NCI-H82 treated with DMSO at 0.1 percent for 48 hours (cell line): ENCODE data around the gene CELF2.

Source experiments
- DNase-seq: peaks from one replicate; lab custom pipeline; 2025; ENCODE audit not compliant: unreplicated experiment; lab: John Stamatoyannopoulos, UW

Gene CELF2

DNA sequence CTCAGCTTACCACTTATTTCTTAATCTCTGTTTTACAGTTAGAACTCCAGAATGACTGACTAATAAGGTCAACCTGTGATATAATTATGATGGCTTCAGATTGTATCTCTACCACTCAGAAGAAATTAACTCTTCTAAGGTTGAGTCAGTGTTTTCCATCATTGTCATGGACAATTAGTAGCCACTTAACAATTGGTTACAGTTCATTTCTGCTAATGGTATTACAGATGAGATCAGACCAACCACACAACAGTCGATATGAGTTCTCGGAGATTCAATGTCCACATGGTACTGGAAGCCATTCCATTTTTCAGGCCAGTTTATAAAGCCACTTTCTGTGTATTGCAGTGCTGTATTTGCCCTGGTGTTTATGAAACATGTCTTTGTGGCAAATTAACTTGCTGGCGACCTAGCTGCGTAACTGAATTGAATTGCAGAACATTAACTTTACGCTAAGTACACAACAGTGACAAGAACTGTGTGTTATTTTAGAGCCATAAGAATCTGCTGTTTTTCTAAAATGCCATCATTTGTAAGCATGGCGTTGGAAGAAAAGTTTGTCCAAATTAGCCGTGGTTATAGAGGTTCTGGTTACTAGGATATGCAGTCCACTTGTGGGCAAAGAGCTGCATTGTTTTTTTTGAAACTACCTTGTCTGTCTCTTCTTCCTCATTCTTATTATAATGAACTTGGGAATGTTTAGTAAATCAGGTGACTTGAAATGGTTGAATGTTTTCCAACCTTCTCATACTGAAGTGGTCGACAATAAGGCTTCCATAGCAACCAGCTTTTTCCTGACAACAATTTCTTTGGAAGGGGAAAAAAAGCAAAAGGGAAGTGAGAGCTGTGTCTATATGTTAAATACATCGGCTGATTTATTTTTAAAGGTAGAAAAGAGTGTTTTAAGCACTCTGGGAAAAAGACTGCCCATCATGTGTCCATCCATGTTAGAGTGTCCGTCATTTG lies 76.4 kb downstream of the CELF2 start:
- no peak for DNase-seq

DNA sequence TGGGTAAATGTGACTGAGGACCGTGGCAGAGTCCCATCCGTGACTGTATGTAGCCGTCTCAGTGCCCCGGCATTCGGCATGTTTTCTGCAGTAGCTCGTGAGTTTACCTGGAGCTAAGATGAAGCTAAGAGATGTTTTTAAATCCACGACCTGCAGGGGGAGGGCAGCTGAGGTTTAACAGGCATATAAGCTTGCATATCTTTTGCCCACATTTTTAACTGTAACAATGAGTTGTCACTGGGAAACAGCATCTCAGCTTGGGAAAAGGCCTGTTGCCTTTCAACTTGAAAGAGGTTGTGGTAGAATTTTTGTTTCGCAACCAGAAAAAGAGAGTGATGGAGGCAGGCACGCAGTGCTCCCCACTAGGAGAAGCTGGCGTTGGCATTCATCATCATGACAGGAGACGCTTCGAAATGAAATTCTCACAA lies 77.7 kb downstream of the CELF2 start:
- DNase-seq, result no peak

- DNase-seq, result no peak
These were observed 78.8 kb downstream of the CELF2 start for GRCh38 chr10:11096422-11096821.

GRCh38 chr10:11097686-11098085 lies 80.0 kb downstream of the CELF2 start:
- no peak for DNase-seq

GRCh38 chr10:11098666-11099065 lies 81.0 kb downstream of the CELF2 start:
- DNase-seq, result no peak

- DNase-seq, result no peak
These were observed 87.4 kb downstream of the CELF2 start for GRCh38 chr10:11104772-11105675.

DNA sequence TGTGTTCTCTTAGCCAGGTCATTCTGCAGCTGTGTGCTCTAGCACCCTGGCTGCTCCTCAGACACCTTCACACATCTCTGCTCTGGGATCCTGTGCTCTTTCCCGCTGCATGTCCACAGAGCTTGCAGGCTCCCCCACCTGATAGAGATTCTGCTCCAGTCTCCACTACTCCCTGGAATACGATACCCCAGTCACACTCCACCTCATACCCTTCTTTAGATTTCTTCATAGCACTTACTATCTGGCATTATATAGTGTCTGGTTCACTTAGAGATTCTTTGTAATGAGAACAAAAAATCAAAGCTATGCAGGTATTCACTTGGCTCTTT lies 88.0 kb downstream of the CELF2 start:
- DNase-seq, result no peak

GRCh38 chr10:11106621-11107374 lies 89.1 kb downstream of the CELF2 start:
- no peak for DNase-seq

GRCh38 chr10:11107948-11108347 lies 90.3 kb downstream of the CELF2 start:
- DNase-seq, result no peak

GRCh38 chr10:11108356-11108755 lies 90.7 kb downstream of the CELF2 start:
- no peak for DNase-seq

DNA sequence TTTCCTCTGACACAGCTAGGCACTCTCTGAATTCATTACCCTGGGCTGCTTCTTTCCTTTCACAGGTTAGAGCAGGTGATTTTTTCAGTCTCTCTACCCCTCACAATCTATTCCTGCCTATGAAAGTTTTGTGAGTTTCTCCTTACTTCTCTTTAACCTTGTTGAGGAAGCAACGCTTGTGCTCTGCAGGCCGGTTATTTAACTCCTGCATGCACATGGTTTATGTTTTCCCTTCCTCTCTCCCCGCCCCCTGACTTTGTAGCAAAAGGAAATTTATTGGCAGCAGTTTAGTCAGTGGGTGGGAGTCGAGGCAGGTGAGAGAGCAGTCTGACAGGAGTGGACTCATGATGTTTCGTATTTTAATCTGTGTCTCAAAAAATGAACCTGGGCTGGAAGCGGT lies 91.9 kb downstream of the CELF2 start:
- no peak for DNase-seq

GRCh38 chr10:11110539-11110938 lies 92.9 kb downstream of the CELF2 start:
- no peak for DNase-seq

- DNase-seq, result no peak
These were observed 93.8 kb downstream of the CELF2 start for GRCh38 chr10:11111490-11111889.

DNA sequence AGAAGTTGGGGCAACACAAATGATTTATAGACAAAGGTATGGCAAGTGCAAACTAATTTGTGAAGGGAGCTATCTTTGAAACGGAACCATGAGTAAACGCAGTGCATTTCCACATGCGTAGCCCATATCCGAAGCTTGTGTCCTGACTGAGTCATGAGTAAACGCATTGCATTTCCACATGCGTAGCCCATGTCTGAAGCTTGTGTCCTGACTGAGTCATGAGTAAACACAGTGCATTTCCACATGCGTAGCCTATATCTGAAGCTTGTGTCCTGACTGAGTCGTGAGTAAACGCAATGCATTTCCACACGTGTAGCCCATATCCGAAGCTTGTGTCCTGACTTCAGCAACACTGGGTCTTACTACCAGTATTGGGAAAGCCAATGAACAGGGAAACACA lies 95.0 kb downstream of the CELF2 start:
- DNase-seq, result no peak

GRCh38 chr10:11113156-11113555 lies 95.5 kb downstream of the CELF2 start:
- DNase-seq, result no peak

GRCh38 chr10:11114269-11114668 lies 96.6 kb downstream of the CELF2 start:
- no peak for DNase-seq

DNA sequence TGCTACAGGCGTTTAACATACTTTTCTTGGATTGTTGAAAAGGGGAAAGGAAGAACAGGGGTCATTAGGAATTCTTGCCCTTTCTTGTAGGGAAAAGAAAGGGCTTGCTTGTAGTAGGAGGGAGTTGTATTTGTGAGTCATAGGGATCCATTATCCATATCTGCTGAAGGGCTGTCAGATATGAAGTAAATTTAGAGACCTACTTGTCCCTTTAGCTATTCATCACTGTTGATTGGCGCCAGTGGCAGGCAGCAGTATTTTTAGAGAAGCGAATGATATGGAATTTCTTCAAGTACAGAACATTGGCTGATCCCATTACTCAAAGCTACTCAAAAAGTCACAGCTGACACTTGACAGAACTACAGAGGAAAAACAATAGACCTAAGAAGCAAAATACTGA lies 97.7 kb downstream of the CELF2 start:
- no peak for DNase-seq

DNA sequence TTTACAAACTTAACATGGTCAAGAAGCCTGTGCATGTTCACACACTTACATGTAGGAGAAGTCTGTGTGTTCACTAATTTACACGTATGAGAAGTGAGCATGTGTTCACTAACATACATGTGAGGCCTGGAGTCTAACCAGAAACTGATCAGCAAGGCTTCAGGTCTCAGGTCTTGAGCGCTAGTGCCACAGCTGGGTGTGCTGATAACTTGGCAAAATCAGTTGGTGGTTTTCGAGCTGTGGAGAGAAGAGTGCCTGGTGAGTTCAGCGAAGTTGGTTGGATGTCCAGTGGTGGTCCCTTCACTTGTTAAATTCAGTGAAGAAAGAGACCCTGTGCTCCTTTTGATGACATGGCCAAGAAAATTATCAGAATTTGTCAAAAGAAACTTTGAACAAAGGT lies 98.7 kb downstream of the CELF2 start:
- no peak for DNase-seq

DNA sequence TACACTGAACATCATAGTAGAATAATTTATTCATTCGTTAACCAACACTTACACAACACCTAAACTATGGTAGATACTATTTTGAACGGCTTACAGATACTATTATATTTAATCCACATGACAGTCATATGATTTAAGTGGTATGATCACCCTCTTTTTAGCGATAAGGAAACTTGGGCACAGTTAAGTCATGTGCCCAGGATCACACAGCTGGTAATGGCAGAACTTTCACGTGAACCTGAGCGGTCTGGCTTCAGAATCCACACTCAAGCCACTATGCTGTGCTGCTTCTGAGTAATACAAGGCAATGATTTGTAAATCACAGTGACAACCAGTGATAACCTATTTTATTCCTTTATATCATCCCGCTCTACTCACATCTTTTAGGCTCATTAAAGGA lies 99.1 kb downstream of the CELF2 start:
- DNase-seq, result no peak

DNA sequence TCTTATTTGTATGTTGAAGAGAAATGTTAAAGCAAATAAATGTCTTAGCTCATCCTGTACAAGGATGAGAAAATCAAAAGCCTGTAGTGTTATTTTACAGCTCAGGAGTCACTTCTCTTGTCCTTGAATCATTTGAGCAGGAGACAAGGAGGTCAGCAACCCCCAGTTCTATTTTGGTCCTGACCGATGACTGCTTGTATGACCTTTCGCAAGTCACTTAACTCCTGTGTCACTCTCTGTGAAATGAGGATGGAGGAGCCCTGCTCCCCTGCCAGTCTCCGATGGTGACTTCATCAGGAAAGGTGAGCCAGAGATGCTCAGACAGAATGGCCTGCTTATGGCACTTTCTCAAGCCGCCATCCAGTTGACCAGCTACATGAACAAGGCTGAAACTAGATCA lies 101.0 kb downstream of the CELF2 start:
- no peak for DNase-seq

DNA sequence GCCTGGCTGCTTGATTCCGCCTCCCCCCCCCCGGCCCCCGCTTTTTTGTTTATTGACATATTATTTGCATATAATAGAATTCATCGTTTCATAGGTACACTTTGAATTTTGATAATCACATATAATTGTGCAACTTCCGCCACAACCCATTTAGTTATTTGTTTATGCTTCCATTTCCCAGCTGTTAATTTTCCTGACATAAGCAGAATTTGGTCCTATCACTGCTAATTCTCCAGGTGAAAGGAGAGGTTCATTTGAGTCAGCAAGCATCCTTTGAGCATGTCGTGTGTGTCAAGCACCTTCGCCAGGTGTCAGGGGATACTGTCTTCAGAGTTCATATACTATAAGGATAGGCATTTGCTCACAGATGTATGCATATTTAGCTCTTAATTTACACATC lies 102.2 kb downstream of the CELF2 start:
- DNase-seq, result no peak
